GM21423 (cell line): Measurements from ENCODE around the gene TMEM205.
"Not testable (repeated sequence)": the region's sequence is repeated elsewhere in the genome, so short reads cannot be mapped to it uniquely, and the experiment has no call there.

Experiments used
- ATAC-seq: cut with Tn5 transposase; IDR thresholded peaks from one replicate; pipeline ENCODE4 v1.9.1; 2021; ENCODE audit warnings: mild to moderate bottlenecking, moderate library complexity; ENCODE audit not compliant: unreplicated experiment

Gene TMEM205

DNA sequence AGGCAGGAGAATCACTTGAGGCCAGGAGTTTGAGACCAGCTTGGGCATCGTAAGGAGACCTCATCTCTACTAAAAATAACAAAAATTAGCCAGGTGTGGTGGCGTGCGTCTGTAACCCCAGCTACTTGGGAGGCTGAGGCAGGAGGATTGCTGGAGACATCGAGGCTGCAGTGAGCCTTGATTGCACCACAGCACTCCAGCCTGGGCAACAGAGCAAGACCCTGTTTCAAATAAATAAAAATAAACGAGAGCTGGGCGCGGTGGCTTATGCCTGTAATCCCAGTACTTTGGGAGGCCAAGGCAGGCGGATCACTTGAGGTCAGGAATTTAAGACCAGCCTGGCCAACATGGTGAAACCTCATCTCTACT, 6.0 kb downstream of the TMEM205 start:
- ATAC-seq: not testable (repeated sequence)

DNA sequence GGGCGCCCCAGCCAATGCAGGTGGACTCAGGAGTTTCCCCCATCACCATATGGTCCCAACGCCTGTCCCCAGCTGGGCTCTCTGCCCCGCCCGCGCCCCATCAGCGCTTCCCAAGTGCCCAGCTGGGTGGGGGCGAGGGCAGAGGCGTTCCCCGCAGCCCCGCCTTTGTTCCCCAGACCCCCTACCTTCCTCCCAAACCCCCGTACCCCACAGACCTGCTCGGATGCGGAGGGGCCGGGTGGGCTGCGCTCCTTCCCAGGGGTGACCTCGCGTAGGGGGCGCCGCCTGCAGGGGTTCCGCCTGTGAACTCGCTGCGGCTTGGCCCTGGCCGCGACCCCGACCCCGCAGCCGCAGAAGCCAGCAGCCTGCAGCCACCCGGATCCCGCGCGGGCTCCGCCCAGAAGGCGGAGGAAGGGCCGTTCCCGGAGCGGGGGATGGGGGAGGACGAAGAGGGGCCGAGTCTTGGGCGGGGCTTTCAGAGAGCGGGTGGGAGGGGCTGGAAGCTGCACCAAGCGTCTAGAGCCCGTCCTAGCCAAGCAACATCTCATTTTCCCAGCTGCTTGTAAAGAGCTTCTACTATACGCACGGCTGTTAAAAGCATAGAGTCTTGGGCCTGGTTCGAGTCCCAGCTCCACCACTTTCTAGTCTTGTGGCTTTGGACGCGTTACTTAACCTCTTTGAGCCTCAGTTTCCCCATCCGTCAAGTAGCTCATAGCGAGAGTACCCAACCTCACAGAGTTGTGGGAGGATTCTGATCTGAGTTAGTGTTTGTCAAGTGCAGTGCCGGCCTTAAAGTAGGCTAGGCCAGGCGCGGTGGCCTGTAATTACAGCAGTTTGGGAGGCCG, 6.6 kb downstream of the TMEM205 start, which contains the start of gene RAB3D:
TSS of gene RAB3D (minus strand) at position 404 of the 845 bp plus-strand sequence. CDS start 2,258 bp downstream, outside the sequence.
- peak; percentile 70 for ATAC-seq

DNA sequence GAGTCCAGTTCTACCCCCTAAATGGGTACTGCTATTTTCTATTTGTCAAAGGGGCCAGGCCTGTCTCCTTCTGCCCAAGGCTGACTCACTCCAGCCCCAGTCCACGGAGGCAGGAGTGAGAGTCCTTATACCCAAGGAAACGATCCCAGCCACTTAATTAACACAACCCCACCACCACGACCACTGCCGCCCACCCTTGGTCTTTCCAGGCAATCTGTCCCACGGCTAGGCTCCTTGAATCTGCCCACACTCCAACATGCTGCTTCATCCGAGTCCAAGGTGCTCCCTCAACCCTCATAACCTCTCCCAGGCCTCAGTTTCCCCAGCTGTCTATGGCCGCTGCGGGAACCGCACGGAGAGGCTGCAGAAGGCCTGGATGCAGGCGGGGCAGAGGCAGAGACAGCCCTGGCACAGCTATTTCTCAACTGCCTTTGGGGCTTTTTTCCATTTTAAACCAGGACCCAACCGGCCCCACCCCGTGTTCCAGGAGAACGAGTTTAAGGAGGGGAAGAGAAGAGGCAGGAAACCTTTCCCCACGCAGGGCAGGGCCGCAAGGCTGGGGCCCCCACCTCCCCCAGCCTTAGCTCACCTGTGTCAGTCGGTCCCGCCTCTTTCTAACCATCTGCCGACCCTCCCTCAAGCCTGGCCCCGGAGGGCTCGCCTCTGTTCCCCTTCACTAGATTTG, 7.4 kb downstream of the TMEM205 start:
- ATAC-seq: no peak

GRCh38 chr19:11338121-11338520, 7.9 kb downstream of the TMEM205 start:
- no peak for ATAC-seq

DNA sequence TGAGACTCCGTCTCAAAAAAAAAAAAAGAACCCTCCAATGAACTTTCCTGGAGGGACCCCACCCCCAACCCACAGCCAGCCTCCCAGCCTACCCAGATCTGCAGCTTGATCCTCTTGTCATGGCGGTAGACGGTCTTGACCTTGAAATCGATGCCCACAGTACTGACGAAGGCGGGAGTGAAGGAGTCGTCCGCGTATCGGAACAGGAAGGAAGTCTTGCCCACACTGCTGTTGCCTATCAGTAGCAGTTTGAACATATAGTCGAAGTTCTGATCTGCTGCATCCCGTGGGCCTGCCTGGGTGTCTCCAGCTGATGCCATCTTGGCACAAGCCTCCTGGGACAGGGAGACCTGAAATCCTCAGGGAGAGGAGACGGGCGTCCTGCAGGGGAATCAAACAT, 9.0 kb downstream of the TMEM205 start:
- ATAC-seq: no peak

- ATAC-seq: no peak
Measured at GRCh38 chr19:11335449-11336146, 10.5 kb downstream of the TMEM205 start.

GRCh38 chr19:11333838-11334237, 12.2 kb downstream of the TMEM205 start:
- not testable (repeated sequence) for ATAC-seq

GRCh38 chr19:11332822-11333221, 13.2 kb downstream of the TMEM205 start:
- no peak for ATAC-seq

- no peak for ATAC-seq
Measured at GRCh38 chr19:11331502-11331901, 14.6 kb downstream of the TMEM205 start.

GRCh38 chr19:11330127-11330526, 15.9 kb downstream of the TMEM205 start:
- ATAC-seq: no peak

DNA sequence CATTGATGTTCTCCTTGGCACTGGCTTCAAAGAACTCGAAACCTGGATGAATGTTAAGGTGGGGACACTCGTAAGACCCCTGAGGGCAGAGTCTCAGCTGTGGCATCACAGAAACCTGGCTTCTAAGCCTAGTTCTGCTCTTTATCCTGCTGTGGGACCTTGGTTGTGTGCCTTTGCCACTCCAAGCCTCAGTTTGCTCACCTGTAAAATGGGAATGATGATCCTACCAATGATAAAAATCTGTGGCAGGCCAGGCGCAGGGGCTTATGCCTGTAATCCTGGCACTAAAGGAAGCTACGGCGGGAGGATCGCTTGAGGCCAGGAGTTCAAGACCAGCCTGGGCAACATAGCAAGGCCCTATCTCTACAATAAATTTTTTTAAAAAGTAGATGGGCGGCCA, 20.5 kb downstream of the TMEM205 start:
- no peak for ATAC-seq

DNA sequence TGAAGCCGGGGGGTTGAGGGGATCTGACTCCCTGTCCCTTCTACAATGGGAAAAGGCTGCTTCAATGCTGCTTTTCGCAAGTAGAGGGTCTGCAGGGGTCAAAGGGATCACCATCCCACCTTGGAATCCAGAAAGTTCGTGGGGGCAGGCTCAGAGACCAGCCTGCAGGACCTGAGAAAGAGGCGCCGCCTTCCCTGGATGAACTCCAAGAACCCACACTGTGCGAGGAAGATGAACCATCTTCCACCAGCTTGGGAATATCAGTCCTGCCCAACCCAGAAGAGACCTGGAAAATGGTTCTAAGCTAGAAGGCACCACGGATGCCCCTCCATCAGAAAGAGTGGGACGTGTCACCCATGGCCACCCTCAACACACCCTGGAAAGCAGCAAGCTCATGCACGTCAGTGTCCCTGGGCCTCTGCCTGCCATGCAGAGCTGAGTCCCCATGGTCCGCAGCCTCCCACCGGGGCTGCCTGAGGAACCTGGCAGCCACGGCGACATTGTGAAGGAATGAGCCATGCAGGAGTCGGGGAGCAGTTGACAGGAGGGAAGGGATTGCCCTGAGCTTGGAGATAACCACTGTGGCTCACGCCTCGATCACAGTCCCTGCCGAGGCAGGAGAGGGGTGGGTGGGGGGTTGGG, 21.2 kb downstream of the TMEM205 start:
- no peak for ATAC-seq

DNA sequence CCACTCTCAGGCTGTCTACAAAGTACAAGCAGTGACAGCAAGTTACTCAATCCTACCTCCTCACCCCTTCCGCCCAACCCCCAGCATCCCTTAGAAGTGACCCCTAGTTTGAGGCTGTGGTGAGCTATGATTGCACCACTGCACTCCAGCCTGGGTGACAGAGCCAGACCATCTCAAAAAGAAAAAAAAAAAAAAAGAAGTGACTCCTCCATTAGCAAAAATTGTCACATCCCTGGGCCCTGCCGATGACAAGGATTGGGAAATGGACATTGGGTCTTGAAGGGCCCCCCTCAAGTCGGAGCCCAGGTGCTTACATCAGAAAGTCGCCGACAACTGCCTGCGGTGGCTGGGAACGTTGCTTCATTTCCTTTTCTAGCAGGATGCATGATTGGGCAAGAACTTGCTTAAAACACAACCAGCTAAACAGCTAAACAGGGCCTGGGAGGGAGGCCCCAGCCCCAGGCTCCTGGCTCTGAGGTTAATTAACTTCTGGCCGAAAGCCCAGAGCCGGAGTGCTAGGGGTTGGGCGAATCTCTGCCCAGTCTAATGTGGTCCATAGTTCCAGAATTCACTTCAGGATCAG, 21.9 kb downstream of the TMEM205 start:
- ATAC-seq: peak; percentile 57

- ATAC-seq: no peak
Measured at GRCh38 chr19:11323601-11324078, 22.4 kb downstream of the TMEM205 start.

GRCh38 chr19:11322269-11323024, 23.6 kb downstream of the TMEM205 start:
- no peak for ATAC-seq

GRCh38 chr19:11321191-11322126, 24.6 kb downstream of the TMEM205 start:
- ATAC-seq: no peak

DNA sequence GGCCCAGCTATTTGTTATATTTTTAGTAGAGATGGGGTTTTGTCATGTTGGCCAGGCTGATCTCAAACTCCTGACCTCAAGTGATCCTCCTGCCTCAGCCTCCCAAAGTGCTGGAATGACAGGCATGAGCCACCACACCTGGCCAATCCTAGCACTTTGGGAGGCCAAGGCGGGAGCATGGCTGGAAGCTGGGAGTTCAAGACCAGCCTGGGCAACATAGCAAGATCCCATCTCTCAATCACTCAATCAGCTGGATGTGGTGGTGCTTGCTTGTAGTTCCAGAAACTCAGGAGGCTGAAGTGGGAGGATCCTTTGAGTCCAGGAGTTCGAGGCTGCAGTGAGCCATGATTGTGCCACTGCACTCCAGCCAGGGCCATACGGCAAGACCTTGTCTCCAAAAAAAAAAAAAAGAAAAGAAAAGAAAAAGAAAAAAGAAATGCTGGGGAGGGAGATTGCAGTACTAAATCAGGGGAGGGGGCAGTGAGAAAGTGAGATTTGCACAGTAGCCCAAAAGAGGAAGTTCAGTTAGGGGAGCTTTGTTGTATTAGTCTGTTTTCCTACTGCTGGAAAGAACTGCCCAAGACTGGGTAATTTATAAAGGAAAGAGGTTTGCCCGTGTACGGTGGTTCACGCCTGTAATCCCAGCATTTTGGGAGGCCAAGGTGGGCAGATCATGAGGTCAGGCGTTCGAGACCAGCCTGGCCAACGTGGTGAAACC, 25.6 kb downstream of the TMEM205 start:
- not testable (repeated sequence) for ATAC-seq

DNA sequence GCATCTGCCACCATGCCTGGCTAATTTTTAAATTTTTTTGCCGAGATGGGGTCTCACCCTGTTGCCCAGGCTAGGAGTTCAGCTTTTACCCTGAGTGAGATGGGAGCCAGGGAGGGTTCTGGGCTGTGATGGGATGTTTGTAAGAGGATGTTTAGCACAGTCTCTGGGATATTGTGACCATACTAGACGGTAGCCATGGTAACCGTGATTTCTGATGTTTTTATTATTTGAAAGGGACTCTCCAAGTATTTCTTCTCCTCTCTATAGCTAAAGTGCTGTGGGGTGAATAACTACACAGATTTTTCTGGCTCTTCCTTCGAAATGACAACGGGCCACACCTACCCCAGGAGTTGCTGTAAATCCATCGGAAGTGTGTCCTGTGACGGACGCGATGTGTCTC, 39.7 kb downstream of the TMEM205 start:
- no peak for ATAC-seq
